Caco-2 (cell line): ENCODE measurements around the gene SPSB4. TPM values are rescaled to one million over a fixed set of nuclear protein-coding genes. Genes with fewer than 3 reads are reported as not detected.
"Not testable (repeated sequence)": the region's sequence is repeated elsewhere in the genome, so short reads cannot be mapped to it uniquely, and the experiment has no call there.

Source experiments
- BruUV-seq: library from RNA; stranded (reverse); fragments of 400-500 nt; replicated peaks from 2 replicates; lab custom pipeline; 2021; lab: Mats Ljungman, UMichigan
- CTCF ChIA-PET: fragments of 300-600 bp; sonication (Branson Sonifier 250); formaldehyde crosslinking; loops from one replicate; lab custom pipeline; 2022; ENCODE audit warnings: antibody characterized with exemption; lab: Charles Lee
- POLR2A ChIA-PET: fragments of 300-600 bp; sonication (Branson Sonifier 250); formaldehyde crosslinking; loops from one replicate; lab custom pipeline; 2022; ENCODE audit warnings: antibody characterized with exemption; lab: Charles Lee
- DNase-seq, 2 experiments: peaks; one replicate each; pipeline versions ENCODE4 v3.0.0 to v3.0.0-alpha.2; 2020 to 2022
- H3K27me3 ChIP-seq: replicated peaks from 2 replicates; pipeline ENCODE4 v1.6.0; 2011; ENCODE audit warnings: low read length; ENCODE audit not compliant: control insufficient read depth, insufficient read depth
- H3K36me3 ChIP-seq: 2 replicates; pipeline ENCODE4 v1.5.1; 2011; ENCODE audit warnings: low read length; ENCODE audit not compliant: control insufficient read depth, insufficient read depth
- H3K4me1 ChIP-seq: fragments of 250-450 bp; sonication (Bioruptor Pico); 2 replicates; pipeline ENCODE4 v1.5.1; 2020; ENCODE audit warnings: mild to moderate bottlenecking
- H3K4me3 ChIP-seq: 2 replicates; pipeline ENCODE4 v1.5.1; 2011; ENCODE audit warnings: low read depth, mild to moderate bottlenecking, control low read depth, low read length
- H3K9me3 ChIP-seq: fragments of 250-450 bp; sonication (Bioruptor Pico); 2 replicates; pipeline ENCODE4 v1.5.1; 2020; ENCODE audit warnings: mild to moderate bottlenecking, moderate library complexity
- H3K27ac Mint-ChIP-seq: one replicate; pipeline ENCODE4 v1.8.0; 2022; ENCODE audit warnings: mixed read lengths; ENCODE audit not compliant: unreplicated experiment
- H3K27me3 Mint-ChIP-seq: one replicate; pipeline ENCODE4 v1.8.0; 2022; ENCODE audit warnings: mixed read lengths; ENCODE audit not compliant: insufficient read depth, unreplicated experiment
- H3K36me3 Mint-ChIP-seq: one replicate; pipeline ENCODE4 v1.8.0; 2022; ENCODE audit warnings: mild to moderate bottlenecking, mixed read lengths; ENCODE audit not compliant: insufficient read depth, unreplicated experiment
- H3K4me1 Mint-ChIP-seq: one replicate; pipeline ENCODE4 v1.8.0; 2022; ENCODE audit warnings: low read depth, mixed read lengths; ENCODE audit not compliant: unreplicated experiment
- H3K4me3 Mint-ChIP-seq: one replicate; pipeline ENCODE4 v1.8.0; 2022; ENCODE audit warnings: mild to moderate bottlenecking, moderate library complexity, mixed read lengths; ENCODE audit not compliant: unreplicated experiment
- H3K9me3 Mint-ChIP-seq: one replicate; pipeline ENCODE4 v1.8.0; 2022; ENCODE audit warnings: mixed read lengths; ENCODE audit not compliant: unreplicated experiment
- intact Hi-C: fragments of 100-400 bp; cut with micrococcal nuclease; formaldehyde crosslinking; loops from one replicate; pipeline ENCODE4 v1.10.0; 2022; ENCODE audit not compliant: unreplicated experiment
- total RNA-seq: library from RNA; stranded (reverse); gene quantifications from 2 replicates; pipeline ENCODE4 v1.2.3, GENCODE V29; 2022
- TF ChIP-seq, protein P1 (sequence below), 2 experiments: fragments of 200-600 bp in 1 of 2; IDR thresholded peaks; 1 replicate in 1 of 2; 2 replicates in 1 of 2; pipeline versions ENCODE4 v1.5.1 to v1.8.0; 2011 to 2022; ENCODE audit warnings: antibody characterized with exemption in 1 of 2, control low read depth in 1 of 2, inconsistent platforms in 1 of 2, low read depth in 1 of 2, low read length in 1 of 2, mild to moderate bottlenecking in 1 of 2, moderate library complexity in 1 of 2; ENCODE audit not compliant: insufficient read depth in 1 of 2, severe bottlenecking in 1 of 2, unreplicated experiment in 1 of 2

Gene SPSB4
- total RNA-seq, 1 experiment from 2014 or later = not detected

GRCh38 chr3:141015481-141015880, 35.7 kb upstream of the SPSB4 start:
- Histone ChIP-seq H3K27me3 (no peaks in the 10 kb centered on the region), H3K36me3 (no peaks in the 10 kb centered on the region), H3K4me3 (no peak overlapping the region), H3K9me3 (no peaks in the 10 kb centered on the region), H3K4me1 (no peaks in the 10 kb centered on the region)
- intact Hi-C loops = no loop called here
- Mint-ChIP-seq H3K27me3 (no peaks in the 10 kb centered on the region), H3K9me3 (no peaks in the 10 kb centered on the region), H3K4me3 (no peak overlapping the region), H3K4me1 (no peaks in the 10 kb centered on the region), H3K27ac (no peak overlapping the region), H3K36me3 (no peaks in the 10 kb centered on the region)
- BruUV-seq = no TSS peak
- ChIA-PET POLR2A (no interaction called here), CTCF (interaction anchor here (0.5 kb wide), 1 partner anchor 293 kb away, joined by 3 read pairs; no protein-coding TSS in a partner anchor)
- DNase-seq = no peak
- TF ChIP-seq, protein P1, sequence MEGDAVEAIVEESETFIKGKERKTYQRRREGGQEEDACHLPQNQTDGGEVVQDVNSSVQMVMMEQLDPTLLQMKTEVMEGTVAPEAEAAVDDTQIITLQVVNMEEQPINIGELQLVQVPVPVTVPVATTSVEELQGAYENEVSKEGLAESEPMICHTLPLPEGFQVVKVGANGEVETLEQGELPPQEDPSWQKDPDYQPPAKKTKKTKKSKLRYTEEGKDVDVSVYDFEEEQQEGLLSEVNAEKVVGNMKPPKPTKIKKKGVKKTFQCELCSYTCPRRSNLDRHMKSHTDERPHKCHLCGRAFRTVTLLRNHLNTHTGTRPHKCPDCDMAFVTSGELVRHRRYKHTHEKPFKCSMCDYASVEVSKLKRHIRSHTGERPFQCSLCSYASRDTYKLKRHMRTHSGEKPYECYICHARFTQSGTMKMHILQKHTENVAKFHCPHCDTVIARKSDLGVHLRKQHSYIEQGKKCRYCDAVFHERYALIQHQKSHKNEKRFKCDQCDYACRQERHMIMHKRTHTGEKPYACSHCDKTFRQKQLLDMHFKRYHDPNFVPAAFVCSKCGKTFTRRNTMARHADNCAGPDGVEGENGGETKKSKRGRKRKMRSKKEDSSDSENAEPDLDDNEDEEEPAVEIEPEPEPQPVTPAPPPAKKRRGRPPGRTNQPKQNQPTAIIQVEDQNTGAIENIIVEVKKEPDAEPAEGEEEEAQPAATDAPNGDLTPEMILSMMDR (IDR thresholded peaks at IDR 0.05; ENCODE audit: insufficient read depth in 1 of 2, low read depth in 1 of 2, low read length in 1 of 2, severe bottlenecking in 1 of 2, unreplicated experiment in 1 of 2) = no peak

GRCh38 chr3:141017366-141018322, 33.5 kb upstream of the SPSB4 start:
- H3K27me3 ChIP-seq, BruUV-seq, H3K36me3 Mint-ChIP-seq, H3K4me1 Mint-ChIP-seq, H3K36me3 ChIP-seq, H3K27ac Mint-ChIP-seq, H3K4me1 ChIP-seq, H3K27me3 Mint-ChIP-seq, H3K4me3 ChIP-seq, H3K9me3 ChIP-seq, POLR2A ChIA-PET, intact Hi-C loops, H3K4me3 Mint-ChIP-seq, H3K9me3 Mint-ChIP-seq, DNase-seq, CTCF ChIA-PET: not testable (repeated sequence)

DNA sequence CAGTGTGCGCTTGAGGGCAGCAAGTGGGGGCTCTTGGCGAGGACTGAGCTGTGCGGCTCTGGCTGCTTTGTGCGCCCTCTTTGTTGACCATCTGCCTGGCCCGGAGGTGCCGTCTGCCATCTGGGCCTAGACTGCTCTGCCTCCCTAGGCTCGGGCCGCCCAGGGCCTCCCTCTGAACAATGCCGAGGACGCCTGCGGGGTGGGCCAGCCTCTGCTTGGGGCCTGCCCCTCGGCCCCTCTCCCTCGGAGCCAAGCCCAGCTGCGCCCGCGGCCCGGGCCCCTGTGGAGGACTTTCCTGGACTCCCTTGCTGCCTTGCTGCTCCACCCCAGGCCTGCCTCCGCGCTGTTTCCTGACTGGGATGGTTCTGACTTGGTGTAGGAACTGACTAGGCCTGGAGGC, 31.9 kb upstream of the SPSB4 start:
- DNase-seq = no peak
- TF ChIP-seq, protein P1 (IDR thresholded peaks at IDR 0.05; ENCODE audit: insufficient read depth in 1 of 2, low read depth in 1 of 2, low read length in 1 of 2, severe bottlenecking in 1 of 2, unreplicated experiment in 1 of 2) = no peak
- POLR2A ChIA-PET = no interaction called here
- intact Hi-C loops = no loop called here
- Histone ChIP-seq H3K4me1 (no peaks in the 10 kb centered on the region), H3K36me3 (no peaks in the 10 kb centered on the region), H3K27me3 (no peaks in the 10 kb centered on the region), H3K4me3 (no peak overlapping the region), H3K9me3 (no peaks in the 10 kb centered on the region)
- H3K9me3 Mint-ChIP-seq = no peaks in the 10 kb centered on the region
- H3K4me3 Mint-ChIP-seq = no peak overlapping the region
- no peak overlapping the region for H3K27ac Mint-ChIP-seq
- H3K36me3 Mint-ChIP-seq = no peaks in the 10 kb centered on the region
- CTCF ChIA-PET = no interaction called here
- BruUV-seq = no TSS peak
- no peaks in the 10 kb centered on the region for H3K27me3 Mint-ChIP-seq
- no peaks in the 10 kb centered on the region for H3K4me1 Mint-ChIP-seq
